GM23248 (cell line): ENCODE results near the gene CNOT1.

Experiments used
- EZH2 ChIP-seq: fragments of 200-600 bp; sonication (generic); IDR thresholded peaks from 2 replicates; pipeline ENCODE4 v1.6.1; 2018; ENCODE audit warnings: antibody characterized with exemption, mild to moderate bottlenecking; ENCODE audit not compliant: insufficient read depth, poor library complexity, severe bottlenecking
- EZH2phosphoT487 ChIP-seq: fragments of 200-600 bp; sonication (generic); IDR thresholded peaks from 2 replicates; pipeline ENCODE4 v1.6.1; 2018; ENCODE audit warnings: antibody characterized with exemption, moderate library complexity, mild to moderate bottlenecking, low read depth; ENCODE audit not compliant: insufficient read depth

- TF ChIP-seq EZH2 (no peak), EZH2phosphoT487 (no peak)
Observed at GRCh38 chr16:58678269-58678668, 48.6 kb upstream of the CNOT1 start.
